Islet of Langerhans (tissue), 1 donor: Measurements from ENCODE around the gene C1orf185.
"Not testable (repeated sequence)": the region's sequence is repeated elsewhere in the genome, so short reads cannot be mapped to it uniquely, and the experiment has no call there.

Experiments used
- FAIRE-seq: peaks from one replicate; lab custom pipeline; 2011; peaks lifted over from hg19 to GRCh38; lab: Jason Lieb, UNC

C1orf185 gene

GRCh38 chr1:51101976-51102375, at the start of gene C1orf185:
Gene C1orf185 (plus strand): TSS chr1:51102228. CDS start chr1:51102234, 6 bp downstream.
- no peak for FAIRE-seq

- FAIRE-seq, result no peak
Observed at GRCh38 chr1:51058858-51059257, 43.2 kb upstream of the C1orf185 start.

GRCh38 chr1:51061231-51061918, 40.7 kb upstream of the C1orf185 start:
- no peak for FAIRE-seq

- FAIRE-seq, result no peak
Observed at GRCh38 chr1:51063121-51063520, 38.9 kb upstream of the C1orf185 start.

GRCh38 chr1:51070011-51070410, 32.0 kb upstream of the C1orf185 start:
- no peak for FAIRE-seq

- no peak for FAIRE-seq
Observed at GRCh38 chr1:51070640-51071039, 31.4 kb upstream of the C1orf185 start.

GRCh38 chr1:51071291-51072042, 30.6 kb upstream of the C1orf185 start:
- no peak for FAIRE-seq

GRCh38 chr1:51072043-51072439, 30.0 kb upstream of the C1orf185 start:
- no peak for FAIRE-seq

- no peak for FAIRE-seq
Observed at GRCh38 chr1:51072651-51073050, 29.4 kb upstream of the C1orf185 start.

- FAIRE-seq, result no peak
Observed at GRCh38 chr1:51073456-51073855, 28.6 kb upstream of the C1orf185 start.

- no peak for FAIRE-seq
Observed at GRCh38 chr1:51086496-51087271, 15.3 kb upstream of the C1orf185 start.

GRCh38 chr1:51088474-51088873, 13.6 kb upstream of the C1orf185 start:
- FAIRE-seq, result no peak

GRCh38 chr1:51093581-51093980, 8.4 kb upstream of the C1orf185 start:
- no peak for FAIRE-seq

GRCh38 chr1:51097171-51097570, 4.9 kb upstream of the C1orf185 start:
- FAIRE-seq, result no peak

GRCh38 chr1:51100264-51100880, 1.7 kb upstream of the C1orf185 start:
- no peak for FAIRE-seq

GRCh38 chr1:51114137-51114536, 12.1 kb downstream of the C1orf185 start:
- FAIRE-seq, result no peak

- no peak for FAIRE-seq
Observed at GRCh38 chr1:51115714-51116404, 13.8 kb downstream of the C1orf185 start.

GRCh38 chr1:51119331-51119730, 17.3 kb downstream of the C1orf185 start:
- FAIRE-seq, result no peak

GRCh38 chr1:51120629-51121028, 18.6 kb downstream of the C1orf185 start:
- FAIRE-seq, result no peak

GRCh38 chr1:51127152-51127551, 25.1 kb downstream of the C1orf185 start:
- not testable (repeated sequence) for FAIRE-seq

- FAIRE-seq, result no peak
Observed at GRCh38 chr1:51131185-51131584, 29.2 kb downstream of the C1orf185 start.

GRCh38 chr1:51133045-51133444, 31.0 kb downstream of the C1orf185 start:
- FAIRE-seq, result no peak
